Germinal center (tissue), 1 donor: ENCODE measurements around the gene JAK2.
"Not testable (repeated sequence)": the region's sequence is repeated elsewhere in the genome, so short reads cannot be mapped to it uniquely, and the experiment has no call there.

Source experiments
- DNase-seq: peaks from one replicate; pipeline ENCODE4 v3.0.0; 2012; ENCODE audit warnings: mixed read lengths, low spot score

The JAK2 gene

DNA sequence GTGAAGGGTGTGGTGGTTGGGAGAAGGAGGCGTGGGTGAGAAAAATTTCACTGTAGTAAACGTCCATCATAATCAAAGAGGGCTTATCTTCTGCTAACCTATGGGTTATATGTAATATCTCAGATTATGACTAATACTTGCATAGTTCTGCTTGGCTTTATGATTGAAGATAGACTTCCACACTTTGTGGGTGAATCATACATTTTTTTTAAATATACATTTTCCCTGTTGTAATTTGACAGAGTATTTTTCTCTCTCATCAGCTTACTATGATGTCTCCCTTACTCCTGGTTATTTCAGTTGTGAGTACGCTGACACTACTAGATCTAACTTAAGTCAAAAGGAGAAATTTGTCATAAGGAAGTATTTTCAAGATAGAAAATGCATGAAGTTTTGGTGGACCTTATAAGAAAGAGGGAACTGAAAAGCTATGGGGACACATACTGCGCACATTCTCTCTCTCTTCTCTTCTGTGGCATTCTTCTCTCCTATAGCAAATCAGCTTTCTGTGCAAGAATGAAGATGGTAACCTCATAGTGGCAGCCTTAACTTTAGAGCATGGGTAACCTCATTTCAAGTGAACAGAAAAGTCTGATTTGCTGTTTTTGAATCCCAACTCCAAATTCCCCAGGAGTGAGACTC lies 4.9 kb upstream of the JAK2 start:
- no peak for DNase-seq

DNA sequence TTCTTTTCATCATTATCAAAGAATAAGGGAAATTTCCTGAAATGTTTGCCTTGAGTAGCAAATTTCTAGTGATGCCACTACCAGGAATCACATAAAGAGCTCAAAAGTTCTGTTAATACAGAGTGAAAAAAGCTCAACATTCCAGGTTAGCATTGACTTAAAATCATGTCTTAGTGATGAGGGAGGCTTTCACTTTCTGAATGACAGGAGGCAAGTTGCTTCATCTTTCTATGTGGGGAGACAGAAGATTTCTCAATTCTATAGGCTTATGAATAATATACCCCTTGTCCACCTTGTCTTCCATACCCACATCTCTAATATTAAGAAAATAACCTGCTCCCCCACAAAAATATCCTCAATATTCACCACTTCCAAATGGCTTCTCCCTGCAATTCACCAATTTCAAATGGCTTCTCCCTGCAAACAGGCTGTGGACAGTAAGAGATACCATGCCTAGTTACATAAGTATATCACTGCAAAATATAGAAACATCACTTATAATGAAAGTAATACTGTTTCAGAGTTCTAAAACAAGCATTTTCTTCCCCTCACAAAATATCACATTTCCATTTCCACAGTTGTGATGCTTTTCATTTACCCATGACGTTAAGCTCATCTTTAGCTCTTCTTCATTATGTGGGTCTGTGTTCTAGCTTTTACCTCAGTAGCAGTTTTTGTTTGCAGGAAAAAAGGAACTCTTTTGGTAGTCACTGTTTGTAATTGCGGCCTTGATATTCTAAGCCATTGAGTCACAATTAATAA lies 2.2 kb upstream of the JAK2 start:
- DNase-seq = no peak

DNA sequence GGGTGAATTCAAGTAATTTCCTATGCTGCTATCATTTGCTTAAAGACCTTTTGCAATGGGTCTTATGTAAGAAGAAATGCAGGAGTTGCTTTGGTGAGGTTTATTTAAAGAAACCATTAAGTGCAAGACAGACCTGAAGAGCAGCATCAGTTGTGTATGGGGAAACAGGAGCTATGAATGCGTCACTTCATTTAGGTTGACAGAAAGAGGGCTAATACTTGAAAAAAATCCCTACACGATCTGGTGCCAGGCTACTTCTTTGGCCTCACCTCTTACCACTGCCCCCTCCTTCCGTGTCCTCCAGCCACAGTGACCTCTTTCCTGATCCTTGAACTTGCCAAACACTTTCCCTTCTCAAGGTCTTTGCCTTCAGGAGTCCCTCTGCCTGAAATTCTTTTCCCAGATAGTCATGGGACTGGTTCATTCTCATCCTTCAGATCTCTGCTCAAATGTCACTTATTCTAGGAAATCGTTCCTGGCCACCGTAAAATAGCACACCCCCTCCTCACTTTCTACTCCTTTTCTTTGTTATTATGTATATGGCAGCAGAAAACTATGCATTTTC lies 1.4 kb upstream of the JAK2 start:
- no peak for DNase-seq

DNA sequence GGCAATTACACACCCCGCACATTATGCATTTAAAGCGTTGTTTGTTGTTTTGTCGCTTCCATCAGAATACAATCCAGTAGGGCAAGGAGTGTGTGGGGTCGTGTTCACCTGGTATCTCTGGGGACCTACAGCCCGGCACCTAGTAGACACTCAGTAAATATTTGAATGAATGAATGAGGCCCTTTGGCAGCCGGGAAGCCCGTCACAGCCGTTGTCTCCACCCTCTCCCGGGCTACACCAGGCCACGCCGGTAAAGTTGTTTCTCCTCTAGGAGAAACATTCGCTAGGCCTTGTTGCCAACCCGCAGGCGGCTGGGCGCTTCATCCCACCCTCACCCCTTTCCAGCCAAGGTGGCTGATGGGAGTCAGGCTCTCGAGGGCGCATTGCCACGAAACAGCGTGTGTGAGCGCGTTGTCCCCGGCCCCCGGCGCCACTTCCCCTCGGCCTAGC lies 876 bp upstream of the JAK2 start:
- no peak for DNase-seq

DNA sequence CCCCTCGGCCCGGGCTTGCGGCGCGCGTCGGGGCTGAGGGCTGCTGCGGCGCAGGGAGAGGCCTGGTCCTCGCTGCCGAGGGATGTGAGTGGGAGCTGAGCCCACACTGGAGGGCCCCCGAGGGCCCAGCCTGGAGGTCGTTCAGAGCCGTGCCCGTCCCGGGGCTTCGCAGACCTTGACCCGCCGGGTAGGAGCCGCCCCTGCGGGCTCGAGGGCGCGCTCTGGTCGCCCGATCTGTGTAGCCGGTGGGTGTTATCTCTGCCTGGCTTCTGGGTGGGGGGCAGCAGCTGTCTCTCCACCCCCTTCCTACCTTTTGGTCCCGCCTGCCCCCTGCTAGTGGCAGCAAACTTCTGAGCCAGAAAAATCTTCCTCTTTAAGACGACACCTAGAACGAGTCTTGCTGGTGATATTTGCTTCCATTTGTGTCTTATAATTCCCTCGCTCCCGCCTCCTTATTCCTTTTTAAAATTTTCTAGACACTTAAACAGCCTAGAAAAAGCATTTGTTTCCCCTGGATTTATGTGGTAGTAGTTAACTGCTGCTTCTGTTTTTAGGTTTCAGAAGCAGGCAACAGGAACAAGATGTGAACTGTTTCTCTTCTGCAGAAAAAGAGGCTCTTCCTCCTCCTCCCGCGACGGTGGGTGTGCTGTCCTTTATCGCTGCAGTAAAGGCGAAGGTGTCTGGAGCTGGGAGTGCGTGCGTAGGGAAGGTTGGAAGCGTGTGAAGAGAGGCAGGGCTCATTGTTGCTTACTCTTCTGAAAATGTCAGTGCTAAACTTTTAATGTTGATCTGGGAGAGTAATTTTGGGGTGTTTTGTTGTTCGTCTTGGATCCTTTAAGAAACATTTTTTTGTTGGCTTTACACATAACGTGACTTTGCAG lies 554 bp downstream of the JAK2 start:
- peak; percentile 20 for DNase-seq

DNA sequence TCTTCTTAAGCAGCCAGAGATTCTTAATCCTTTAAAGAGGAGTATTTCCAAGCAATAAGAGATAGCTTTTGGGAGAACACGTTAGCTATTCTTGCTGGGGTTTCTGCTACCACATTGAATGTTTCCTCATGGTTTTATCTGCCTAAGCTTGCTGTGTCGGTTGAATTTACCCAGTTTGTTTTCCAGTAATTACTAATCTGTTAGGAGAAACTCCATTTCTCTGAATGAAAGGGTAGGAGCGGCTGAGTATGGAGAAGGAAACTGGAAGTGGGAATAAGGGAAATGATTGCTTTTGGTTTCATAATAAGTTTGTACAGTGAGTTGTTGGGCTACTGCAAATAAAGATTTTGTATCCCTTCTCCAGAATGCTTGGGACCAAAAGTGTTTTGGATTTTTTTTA lies 1.2 kb downstream of the JAK2 start:
- no peak for DNase-seq

DNA sequence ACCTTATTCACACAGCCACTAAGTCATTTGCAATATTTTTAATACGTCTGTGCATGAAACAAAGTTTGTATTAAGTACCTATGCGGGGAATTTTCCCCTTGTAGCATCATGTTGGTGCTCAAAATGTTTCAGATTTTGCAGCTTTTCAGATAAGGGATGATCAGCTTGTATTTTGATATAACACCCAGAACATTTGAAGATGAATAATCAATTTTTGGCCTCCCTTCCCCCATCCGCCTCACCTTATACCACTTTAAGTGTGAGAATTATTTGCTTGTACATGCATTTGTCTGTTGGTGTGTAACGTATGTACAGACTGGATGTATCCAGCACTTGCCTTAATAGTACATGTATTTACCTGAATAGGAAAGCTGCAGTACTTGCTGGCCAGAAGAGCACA lies 1.7 kb downstream of the JAK2 start:
- no peak for DNase-seq

DNA sequence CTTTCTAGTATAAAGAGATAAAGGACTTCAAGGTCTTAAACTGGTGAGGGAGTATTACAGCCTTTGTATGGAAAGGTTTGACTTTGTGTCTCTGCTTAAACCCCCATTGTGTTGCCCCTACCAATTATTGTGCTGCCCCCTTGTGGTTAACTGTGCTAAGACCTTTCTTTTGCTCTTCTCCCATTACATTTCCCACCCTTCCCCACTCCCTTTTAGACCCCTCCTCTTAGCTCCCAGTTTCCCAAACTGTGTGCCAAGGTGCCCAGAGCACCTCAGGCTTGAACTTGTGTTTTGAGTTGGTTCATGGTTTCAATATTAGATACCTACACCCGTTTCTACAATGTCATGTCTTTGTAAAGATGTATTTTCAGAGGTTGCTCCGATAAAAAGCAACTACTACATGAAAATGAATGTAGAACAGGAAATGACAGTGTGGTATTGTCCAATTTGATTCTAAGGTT lies 2.9 kb downstream of the JAK2 start:
- DNase-seq = peak; percentile 57

DNA sequence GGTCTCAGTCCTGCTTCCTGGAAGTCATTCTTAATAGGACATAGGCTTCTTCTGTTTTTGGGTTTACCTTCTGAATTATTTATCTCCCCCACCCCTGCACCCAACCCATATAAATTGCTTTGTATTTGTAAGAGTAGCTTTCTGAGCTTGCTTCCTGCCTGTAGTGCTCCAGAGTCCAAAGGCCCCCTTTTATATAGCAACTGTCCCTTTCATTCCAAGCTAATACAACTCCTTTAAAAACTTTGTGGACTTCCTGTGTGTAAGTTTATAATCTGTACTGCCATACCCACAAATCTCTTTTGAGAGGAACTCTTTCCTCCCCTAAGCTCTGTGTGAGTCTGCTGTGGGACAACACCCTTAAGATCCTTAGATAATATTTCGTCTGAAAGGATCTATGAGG lies 7.8 kb downstream of the JAK2 start:
- no peak for DNase-seq

DNA sequence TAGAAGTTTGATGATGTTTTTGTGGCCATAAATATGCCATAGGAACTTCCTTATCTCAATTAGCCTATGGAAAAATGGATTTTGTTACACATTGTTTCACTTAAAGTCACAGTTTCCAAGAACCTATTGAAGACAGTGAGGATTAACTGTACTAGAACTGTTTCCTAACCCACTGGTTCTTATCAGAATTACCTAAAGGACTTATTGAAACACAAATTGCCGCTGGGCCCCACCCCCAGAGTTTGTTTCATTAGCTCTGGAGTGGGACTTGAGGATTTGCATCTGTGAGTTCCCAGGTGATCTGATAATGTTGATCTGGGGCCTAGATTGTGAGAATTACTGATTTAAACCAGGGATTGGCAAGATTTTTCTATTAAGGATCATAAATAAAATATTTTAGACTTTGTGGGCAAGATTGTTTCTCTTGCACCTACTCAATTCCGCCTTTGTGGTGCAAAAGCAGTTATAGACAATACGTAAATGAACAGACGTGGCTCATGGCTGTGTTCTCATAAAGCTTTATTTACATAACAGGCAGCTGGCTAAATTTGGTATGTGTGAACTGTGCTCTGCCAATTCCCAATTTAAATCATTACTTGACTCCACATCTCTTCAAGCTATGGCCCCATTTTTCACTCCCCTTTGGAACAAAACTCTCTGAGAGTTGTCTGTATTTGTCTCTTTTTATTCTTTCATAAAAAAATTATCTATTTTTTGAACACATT lies 9.3 kb downstream of the JAK2 start:
- no peak for DNase-seq

DNA sequence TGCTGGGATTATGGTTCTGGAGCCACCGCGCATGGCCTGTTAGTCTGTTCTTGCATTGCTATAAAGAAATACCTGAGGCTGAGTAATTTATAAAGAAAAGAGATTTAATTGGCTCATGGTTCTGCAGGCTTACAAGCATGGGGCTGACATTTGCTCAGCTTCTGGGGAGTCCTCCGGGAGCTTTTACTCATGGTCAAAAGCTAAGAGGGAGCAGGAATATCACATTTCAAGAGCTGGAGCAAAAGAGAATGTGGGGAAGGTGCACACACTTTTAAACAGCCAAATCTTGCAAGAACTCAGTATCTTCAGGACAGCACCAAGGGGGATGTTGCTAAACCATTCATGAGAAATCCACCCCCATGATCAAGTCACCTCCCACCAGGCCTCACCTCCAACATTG lies 12.1 kb downstream of the JAK2 start:
- DNase-seq = no peak

DNA sequence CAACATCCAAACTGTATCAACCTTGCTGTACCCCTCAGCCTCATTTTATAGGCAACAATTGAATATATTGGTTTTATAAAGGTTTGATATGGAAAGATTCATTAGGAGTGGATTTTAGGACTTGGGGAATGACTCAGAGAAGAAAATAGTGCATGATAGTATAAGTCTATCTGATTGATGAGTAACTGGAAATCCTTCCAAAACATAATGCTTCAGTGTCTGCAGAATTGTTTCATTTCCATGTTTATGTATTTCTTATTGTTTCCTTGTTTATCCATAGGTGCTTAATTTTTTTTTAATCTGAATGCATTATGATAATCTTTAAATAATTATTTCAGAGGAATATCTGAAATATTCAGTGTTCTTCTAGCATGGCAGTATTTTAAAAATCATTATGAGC lies 12.6 kb downstream of the JAK2 start:
- no peak for DNase-seq

DNA sequence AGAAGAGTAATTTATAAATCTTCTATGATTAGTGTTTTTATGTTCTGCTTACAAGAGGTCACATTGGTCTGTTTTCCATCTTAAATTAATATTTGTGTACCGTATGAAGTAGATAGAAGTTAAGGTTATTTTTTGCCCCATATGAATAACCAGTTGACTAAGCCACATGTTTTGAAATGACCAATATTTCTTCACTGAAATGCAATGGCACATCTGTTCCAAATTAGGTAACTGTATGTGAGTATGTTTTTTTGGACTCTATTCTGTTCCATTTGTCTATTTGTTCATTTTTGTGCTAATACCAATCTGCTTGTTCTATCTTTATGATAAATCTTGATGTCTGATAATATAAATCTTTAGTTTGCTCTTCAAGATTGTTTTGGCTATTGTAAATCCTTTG lies 17.7 kb downstream of the JAK2 start:
- no peak for DNase-seq

DNA sequence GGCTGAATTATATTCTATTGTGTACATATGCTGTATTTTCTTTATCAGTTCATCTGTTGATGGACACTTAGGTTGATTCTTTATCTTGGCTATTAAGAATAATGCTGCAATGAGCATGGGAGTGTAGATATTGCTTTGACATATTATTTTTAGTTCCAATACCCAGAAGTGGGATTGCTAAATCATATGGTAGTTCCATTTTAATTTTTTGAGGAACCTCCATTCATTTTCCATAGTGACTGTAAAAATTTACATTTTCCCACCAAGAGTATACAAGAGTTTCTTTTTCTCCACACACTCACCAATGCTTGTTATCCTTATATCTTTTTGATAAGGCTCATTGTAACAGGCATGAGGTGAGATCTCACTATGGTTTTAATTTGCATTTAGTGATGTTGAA lies 19.4 kb downstream of the JAK2 start:
- DNase-seq = no peak

DNA sequence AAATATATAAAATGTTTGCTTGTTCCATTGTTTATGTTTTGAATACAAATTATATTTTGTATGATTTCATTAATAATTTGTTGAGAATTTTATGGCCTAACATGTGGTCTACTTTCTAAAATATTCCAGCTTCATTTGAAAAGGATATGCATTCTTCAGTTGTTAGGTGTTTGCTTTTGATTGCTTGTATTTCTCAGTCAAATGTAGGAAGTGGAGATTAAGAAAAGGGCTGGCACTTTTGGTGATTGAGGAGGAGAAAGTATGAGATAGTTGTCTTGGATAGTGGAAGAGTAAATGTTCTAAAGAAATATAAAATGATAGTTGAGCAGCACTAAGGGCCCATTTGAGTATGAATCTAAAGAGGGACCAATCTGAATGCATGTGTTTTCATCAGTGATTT lies 23.1 kb downstream of the JAK2 start:
- no peak for DNase-seq

DNA sequence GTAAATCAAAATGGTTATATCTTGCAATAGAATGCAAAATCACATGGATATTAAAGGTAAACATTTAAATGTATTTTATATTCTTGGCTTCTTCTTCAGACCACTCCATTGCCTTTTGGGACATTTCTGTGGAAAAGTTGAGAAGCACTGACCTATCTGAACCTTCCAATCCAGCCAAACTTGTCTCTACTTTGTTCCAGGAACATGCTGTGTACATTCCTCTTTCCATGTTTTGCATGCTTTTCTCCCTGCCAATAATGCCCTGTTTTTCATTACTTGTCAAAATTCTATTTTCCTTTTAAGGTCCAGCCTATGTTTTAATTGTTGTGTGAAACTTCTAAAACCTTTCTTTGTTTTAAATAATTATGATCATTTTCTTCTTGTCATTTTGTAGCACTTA lies 28.3 kb downstream of the JAK2 start:
- no peak for DNase-seq

DNA sequence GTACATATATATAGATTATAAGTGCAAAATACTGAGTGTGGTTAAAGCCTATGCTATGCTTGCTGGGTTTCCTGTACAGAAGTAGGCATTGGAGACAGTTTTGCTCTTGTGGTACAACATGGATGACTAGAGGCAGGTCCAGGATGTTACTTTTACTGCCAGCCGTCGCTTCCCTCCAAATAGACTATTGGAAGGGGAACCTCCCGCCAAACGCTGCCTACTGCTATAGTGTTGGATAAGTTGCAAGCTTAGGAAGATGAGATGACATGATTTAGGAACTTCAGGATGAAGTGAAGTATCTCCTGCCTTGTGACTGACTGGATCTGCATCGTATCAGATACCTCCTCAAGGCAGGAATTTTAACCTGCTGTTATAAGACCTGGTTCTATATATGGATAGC lies 30.9 kb downstream of the JAK2 start:
- no peak for DNase-seq

DNA sequence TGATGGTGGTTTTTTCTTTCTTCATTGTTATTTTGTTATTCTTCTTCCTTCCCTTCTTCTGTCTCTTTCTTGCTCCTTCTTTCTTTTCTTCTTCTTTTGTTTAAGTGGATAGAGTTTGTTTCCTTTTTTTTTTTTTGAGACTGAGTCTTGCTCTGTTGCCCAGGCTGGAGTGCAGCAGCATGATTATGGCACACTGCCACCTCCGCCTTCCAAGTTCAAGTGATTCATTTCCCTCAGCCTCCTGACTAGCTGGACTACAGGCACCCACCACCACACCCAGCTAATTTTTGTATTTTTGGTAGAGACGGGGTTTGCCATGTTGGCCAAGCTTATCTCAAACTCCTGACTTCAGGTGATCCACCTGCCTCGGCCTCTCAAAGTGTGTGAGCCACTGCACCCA lies 40.3 kb downstream of the JAK2 start:
- DNase-seq = no peak

DNA sequence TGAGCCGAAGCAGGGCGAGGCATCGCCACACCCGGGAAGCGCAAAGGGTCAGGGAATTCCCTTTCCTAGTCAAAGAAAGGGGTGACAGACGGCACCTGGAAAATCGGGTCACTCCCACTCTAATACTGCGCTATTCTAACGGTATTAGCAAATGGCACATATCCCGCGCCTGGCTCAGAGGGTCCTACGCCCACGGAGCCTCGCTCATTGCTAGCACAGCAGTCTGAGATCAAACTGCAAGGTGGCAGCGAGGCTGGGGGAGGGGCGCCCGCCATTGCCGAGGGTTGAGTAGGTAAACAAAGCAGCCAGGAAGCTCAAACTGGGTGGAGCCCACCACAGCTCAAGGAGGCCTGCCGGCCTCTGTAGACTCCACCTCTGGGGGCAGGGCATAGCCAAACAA lies 46.9 kb downstream of the JAK2 start:
- not testable (repeated sequence) for DNase-seq

DNA sequence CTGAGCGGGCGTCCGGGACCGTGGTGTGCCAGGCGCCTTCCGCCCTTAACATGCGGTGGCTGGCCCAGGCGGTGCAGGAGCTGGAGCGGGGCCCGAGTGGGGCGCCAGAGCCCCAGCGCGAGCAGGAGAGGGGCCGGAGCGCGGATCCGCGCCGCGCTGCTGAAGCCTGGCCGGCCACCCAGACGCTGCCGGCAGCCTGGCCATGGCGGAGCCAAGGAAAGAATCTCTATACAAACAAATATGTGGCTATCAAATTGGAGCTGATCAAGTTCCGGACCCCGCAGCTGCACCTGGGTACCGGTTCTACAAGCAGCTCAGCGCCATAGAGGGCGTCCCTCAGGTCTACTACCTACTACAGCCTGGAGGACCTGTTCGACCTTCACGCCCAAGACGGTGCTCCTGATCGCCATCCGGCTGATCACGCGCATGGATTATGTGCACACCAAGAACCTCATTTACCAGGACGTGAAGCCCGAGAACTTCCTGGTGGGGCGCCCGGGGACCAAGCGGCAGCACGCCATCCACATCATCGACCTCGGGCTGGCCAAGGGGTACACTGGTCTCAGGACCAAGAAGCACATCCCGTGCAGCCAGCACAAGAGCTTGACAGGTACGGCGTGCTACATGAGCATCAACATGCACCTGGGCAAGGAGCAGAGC lies 55.8 kb downstream of the JAK2 start:
- DNase-seq = no peak

DNA sequence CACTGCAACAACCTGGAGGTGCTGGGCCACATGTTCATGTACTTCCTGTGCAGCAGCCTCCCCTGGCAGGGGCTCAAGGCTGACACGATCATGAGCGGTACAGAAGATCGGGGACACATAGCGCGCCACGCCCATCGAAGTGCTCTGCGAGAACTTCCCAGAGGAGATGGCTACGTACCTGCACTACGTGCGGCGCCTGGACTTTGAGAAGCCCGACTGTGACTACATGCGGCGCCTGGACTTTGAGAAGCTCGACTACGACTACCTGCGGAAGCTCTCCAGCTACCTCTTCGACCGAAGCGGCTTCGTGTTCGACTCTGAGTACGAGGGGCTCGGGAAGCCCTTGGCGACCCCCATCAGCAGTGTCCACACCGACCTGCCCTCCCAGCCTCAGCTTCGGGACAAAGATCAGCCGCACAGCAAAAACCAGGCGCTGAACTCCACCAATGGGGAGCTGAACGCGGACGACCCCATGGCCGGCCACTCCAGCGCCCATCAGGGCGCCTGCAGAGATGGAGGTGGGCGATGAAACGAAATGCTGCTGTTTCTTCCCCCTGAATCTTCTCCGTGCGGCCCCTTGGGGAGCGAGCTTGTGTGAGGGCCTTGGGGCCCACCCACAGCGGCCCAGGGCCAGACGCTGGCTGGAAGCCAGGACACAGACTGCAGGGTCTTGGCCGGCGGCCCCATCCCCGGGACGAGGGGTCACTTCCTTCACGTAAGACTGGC lies 56.5 kb downstream of the JAK2 start:
- DNase-seq = no peak
